ENCODE results near the gene PLAAT4.

The PLAAT4 gene

GRCh38 chr11:63543711-63544110 lies 7.1 kb downstream of the PLAAT4 start:
- Histone ChIP-seq H3K79me2 (ENCODE audit: insufficient read depth, low read length) (no peaks in the 10 kb centered on the region), H2AFZ (ENCODE audit: low read depth, low read length) (no peak overlapping the region), H3K27ac (ENCODE audit: low read length) (no peak overlapping the region), H3K27me3 (ENCODE audit: insufficient read depth, low read length, poor library complexity) (no peaks in the 10 kb centered on the region), H3K4me1 (ENCODE audit: insufficient read depth, low read length) (peaks cover 1% of the 10 kb centered on the region; the same call in 1 of the 2 replicates), H3K9me3 (ENCODE audit: insufficient read depth, low read length, severe bottlenecking) (no peaks in the 10 kb centered on the region), H3K4me2 (ENCODE audit: insufficient read depth, low read length) (no peak overlapping the region), H3K9ac (ENCODE audit: low read depth, low read length) (no peak overlapping the region), H4K20me1 (ENCODE audit: insufficient read depth, low read length) (no peaks in the 10 kb centered on the region), H3K4me3 (ENCODE audit: low read depth in 1 of 2, low read length in 2 of 2) (no peak overlapping the region), H3K36me3 (ENCODE audit: insufficient read depth, low read length) (no peaks in the 10 kb centered on the region; the same call in 1 of the 2 replicates)
- ATAC-seq (ENCODE audit: insufficient read depth, low read depth) (no peak), DNase-seq (no peak)
- TF ChIP-seq CTCF (IDR thresholded peaks at IDR 0.05; ENCODE audit: borderline replicate concordance, extremely low read depth, low read length, poor library complexity, severe bottlenecking): no peak
- no peak for TF ChIP-seq EZH2 (IDR thresholded peaks at IDR 0.05; ENCODE audit: borderline replicate concordance, low read depth, low read length, severe bottlenecking)

- ATAC-seq (ENCODE audit: insufficient read depth, low read depth): no peak
- DNase-seq: no peak
- TF ChIP-seq CTCF (IDR thresholded peaks at IDR 0.05; ENCODE audit: borderline replicate concordance, extremely low read depth, low read length, poor library complexity, severe bottlenecking) (no peak), EZH2 (IDR thresholded peaks at IDR 0.05; ENCODE audit: borderline replicate concordance, low read depth, low read length, severe bottlenecking) (no peak)
Measured at GRCh38 chr11:63547061-63547460, 10.5 kb downstream of the PLAAT4 start.

GRCh38 chr11:63548178-63548577 lies 11.6 kb downstream of the PLAAT4 start:
- Histone ChIP-seq H3K4me3 (ENCODE audit: low read depth in 1 of 2, low read length in 2 of 2) (no peak overlapping the region), H2AFZ (ENCODE audit: low read depth, low read length) (no peak overlapping the region), H3K79me2 (ENCODE audit: insufficient read depth, low read length) (no peaks in the 10 kb centered on the region), H3K9me3 (ENCODE audit: insufficient read depth, low read length, severe bottlenecking) (no peaks in the 10 kb centered on the region), H3K27ac (ENCODE audit: low read length) (no peak overlapping the region), H3K27me3 (ENCODE audit: insufficient read depth, low read length, poor library complexity) (no peaks in the 10 kb centered on the region), H3K4me1 (ENCODE audit: insufficient read depth, low read length) (peaks cover 27% of the 10 kb centered on the region), H3K9ac (ENCODE audit: low read depth, low read length) (no peak overlapping the region), H3K4me2 (ENCODE audit: insufficient read depth, low read length) (no peak overlapping the region), H4K20me1 (ENCODE audit: insufficient read depth, low read length) (no peaks in the 10 kb centered on the region), H3K36me3 (ENCODE audit: insufficient read depth, low read length) (no peaks in the 10 kb centered on the region; the same call in 1 of the 2 replicates)
- no peak for TF ChIP-seq EZH2 (IDR thresholded peaks at IDR 0.05; ENCODE audit: borderline replicate concordance, low read depth, low read length, severe bottlenecking)
- no peak for TF ChIP-seq CTCF (IDR thresholded peaks at IDR 0.05; ENCODE audit: borderline replicate concordance, extremely low read depth, low read length, poor library complexity, severe bottlenecking)
- ATAC-seq (ENCODE audit: insufficient read depth, low read depth): no peak
- no peak for DNase-seq

More at GRCh38 chr11:63547061-63547460, 10.5 kb downstream of the PLAAT4 start:
- Histone ChIP-seq H3K27me3 (ENCODE audit: insufficient read depth, low read length, poor library complexity) (no peaks in the 10 kb centered on the region), H4K20me1 (ENCODE audit: insufficient read depth, low read length) (no peaks in the 10 kb centered on the region), H3K9ac (ENCODE audit: low read depth, low read length) (no peak overlapping the region), H3K79me2 (ENCODE audit: insufficient read depth, low read length) (no peaks in the 10 kb centered on the region), H3K4me1 (ENCODE audit: insufficient read depth, low read length) (peaks cover 17% of the 10 kb centered on the region), H2AFZ (ENCODE audit: low read depth, low read length) (no peak overlapping the region), H3K4me3 (ENCODE audit: low read depth in 1 of 2, low read length in 2 of 2) (no peak overlapping the region), H3K9me3 (ENCODE audit: insufficient read depth, low read length, severe bottlenecking) (no peaks in the 10 kb centered on the region), H3K27ac (ENCODE audit: low read length) (no peak overlapping the region), H3K36me3 (ENCODE audit: insufficient read depth, low read length) (no peaks in the 10 kb centered on the region; the same call in 1 of the 2 replicates), H3K4me2 (ENCODE audit: insufficient read depth, low read length) (no peak overlapping the region)

- Histone ChIP-seq H3K9me3 (ENCODE audit: insufficient read depth, low read length, severe bottlenecking) (no peaks in the 10 kb centered on the region), H3K9ac (ENCODE audit: low read depth, low read length) (no peak overlapping the region), H3K79me2 (ENCODE audit: insufficient read depth, low read length) (no peaks in the 10 kb centered on the region)
Measured at GRCh38 chr11:63549411-63549810, 12.8 kb downstream of the PLAAT4 start.

More at GRCh38 chr11:63549411-63549810, 12.8 kb downstream of the PLAAT4 start:
- Histone ChIP-seq H2AFZ (ENCODE audit: low read depth, low read length) (no peak overlapping the region), H3K4me3 (ENCODE audit: low read depth in 1 of 2, low read length in 2 of 2) (no peak overlapping the region), H3K4me1 (ENCODE audit: insufficient read depth, low read length) (peaks cover 39% of the 10 kb centered on the region), H4K20me1 (ENCODE audit: insufficient read depth, low read length) (no peaks in the 10 kb centered on the region), H3K27ac (ENCODE audit: low read length) (no peak overlapping the region), H3K4me2 (ENCODE audit: insufficient read depth, low read length) (no peak overlapping the region), H3K36me3 (ENCODE audit: insufficient read depth, low read length) (no peaks in the 10 kb centered on the region; the same call in 1 of the 2 replicates), H3K27me3 (ENCODE audit: insufficient read depth, low read length, poor library complexity) (no peaks in the 10 kb centered on the region)
- no peak for TF ChIP-seq CTCF (IDR thresholded peaks at IDR 0.05; ENCODE audit: borderline replicate concordance, extremely low read depth, low read length, poor library complexity, severe bottlenecking)
- no peak for TF ChIP-seq EZH2 (IDR thresholded peaks at IDR 0.05; ENCODE audit: borderline replicate concordance, low read depth, low read length, severe bottlenecking)
- DNase-seq: no peak
- no peak for ATAC-seq (ENCODE audit: insufficient read depth, low read depth)
